Sigmoid colon (tissue), 4 donors: ENCODE data around the gene RAD21L1.

Experiments
- POLR2A ChIP-seq, 2 donors: fragments of 450-650 bp; IDR thresholded peaks; one replicate each; pipeline ENCODE4 v1.6.1; 2016; ENCODE audit warnings: antibody characterized with exemption in 2 of 2, mild to moderate bottlenecking in 2 of 2, moderate library complexity in 2 of 2
- POLR2AphosphoS5 ChIP-seq, 4 donors: sonication (generic); formaldehyde crosslinking; IDR thresholded peaks; one replicate each; pipeline ENCODE4 v1.6.1; 2017; ENCODE audit warnings: antibody characterized with exemption in 4 of 4
- TF ChIP-seq, protein P1 (sequence below), 4 experiments: fragments of 450-650 bp in 3 of 4; fragments of 200-600 bp in 1 of 4; IDR thresholded peaks; one replicate each; pipeline ENCODE4 v1.5.1; 2016 to 2019; ENCODE audit warnings: antibody characterized with exemption in 4 of 4, mild to moderate bottlenecking in 3 of 4, moderate library complexity in 2 of 4

DNA sequence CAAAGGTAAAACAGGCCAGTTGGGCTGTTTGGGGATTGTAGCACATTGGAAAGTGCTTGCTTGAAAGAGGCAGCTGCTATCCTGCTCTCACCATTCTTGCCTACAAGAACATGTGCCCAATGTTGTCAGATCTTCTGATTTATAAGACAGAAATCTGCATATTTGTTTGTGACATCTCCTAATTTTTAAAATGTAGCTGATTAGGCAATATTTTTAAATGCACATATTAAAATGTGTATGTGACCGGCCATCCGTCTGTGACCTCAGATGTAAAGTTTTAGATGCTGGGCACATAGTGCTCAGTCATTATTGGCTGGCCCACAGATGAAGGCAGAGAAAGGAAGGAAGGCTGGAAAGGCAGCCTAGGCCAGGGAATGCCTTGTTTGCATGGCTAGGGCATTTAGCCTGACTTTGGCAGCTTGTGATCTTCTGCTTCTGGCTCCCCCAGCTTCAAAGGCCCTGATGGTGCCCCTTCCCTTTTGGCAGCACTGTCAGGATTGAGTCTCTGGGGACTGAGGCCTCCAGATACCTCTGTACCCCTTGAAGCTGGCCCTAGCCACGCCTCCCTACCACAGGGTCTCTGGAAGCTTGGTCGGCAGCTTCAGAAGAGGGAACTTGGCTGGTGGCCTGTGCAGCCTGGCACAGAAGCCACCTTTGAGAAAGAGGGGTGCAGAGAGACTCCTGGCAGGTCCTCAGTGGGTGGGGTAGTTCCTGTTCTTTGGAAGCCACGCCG lies 46.7 kb downstream of the RAD21L1 start:
- TF ChIP-seq POLR2A (IDR thresholded peaks at IDR 0.05) (no peak), POLR2AphosphoS5 (IDR thresholded peaks at IDR 0.05) (no peak)
- TF ChIP-seq, protein P1, sequence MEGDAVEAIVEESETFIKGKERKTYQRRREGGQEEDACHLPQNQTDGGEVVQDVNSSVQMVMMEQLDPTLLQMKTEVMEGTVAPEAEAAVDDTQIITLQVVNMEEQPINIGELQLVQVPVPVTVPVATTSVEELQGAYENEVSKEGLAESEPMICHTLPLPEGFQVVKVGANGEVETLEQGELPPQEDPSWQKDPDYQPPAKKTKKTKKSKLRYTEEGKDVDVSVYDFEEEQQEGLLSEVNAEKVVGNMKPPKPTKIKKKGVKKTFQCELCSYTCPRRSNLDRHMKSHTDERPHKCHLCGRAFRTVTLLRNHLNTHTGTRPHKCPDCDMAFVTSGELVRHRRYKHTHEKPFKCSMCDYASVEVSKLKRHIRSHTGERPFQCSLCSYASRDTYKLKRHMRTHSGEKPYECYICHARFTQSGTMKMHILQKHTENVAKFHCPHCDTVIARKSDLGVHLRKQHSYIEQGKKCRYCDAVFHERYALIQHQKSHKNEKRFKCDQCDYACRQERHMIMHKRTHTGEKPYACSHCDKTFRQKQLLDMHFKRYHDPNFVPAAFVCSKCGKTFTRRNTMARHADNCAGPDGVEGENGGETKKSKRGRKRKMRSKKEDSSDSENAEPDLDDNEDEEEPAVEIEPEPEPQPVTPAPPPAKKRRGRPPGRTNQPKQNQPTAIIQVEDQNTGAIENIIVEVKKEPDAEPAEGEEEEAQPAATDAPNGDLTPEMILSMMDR (IDR thresholded peaks at IDR 0.05), result no peak
